Bronchial epithelial cell (primary cell): ENCODE results near the gene MRPL39. TPM values are rescaled to one million over a fixed set of nuclear protein-coding genes. Genes with fewer than 3 reads are reported as not detected.

Experiments
- DNase-seq: peaks from one replicate; pipeline ENCODE4 v3.0.0-alpha.2; 2010; ENCODE audit warnings: low read depth
- FAIRE-seq: peaks from 2 replicates; lab custom pipeline; 2011; peaks lifted over from hg19 to GRCh38; lab: Jason Lieb, UNC
- H3K27me3 ChIP-seq: 2 replicates; pipeline ENCODE4 v1.5.1; 2011; ENCODE audit warnings: low read length; ENCODE audit not compliant: control insufficient read depth, insufficient read depth
- H3K36me3 ChIP-seq: 2 replicates; pipeline ENCODE4 v1.5.1; 2011; ENCODE audit warnings: low read length; ENCODE audit not compliant: control insufficient read depth, insufficient read depth
- H3K4me3 ChIP-seq: 2 replicates; pipeline ENCODE4 v1.5.1; 2011; ENCODE audit warnings: mild to moderate bottlenecking, low read depth, low read length, control low read depth
- total RNA-seq: library from RNA; depleted of rRNA; stranded (reverse); fragments of >200 nt; gene quantifications from 2 replicates; pipeline ENCODE4 v1.2.1, GENCODE V29; 2014
- TF ChIP-seq, protein P1 (sequence below): IDR thresholded peaks from 2 replicates; pipeline ENCODE4 v1.5.1; 2011; ENCODE audit warnings: mild to moderate bottlenecking, moderate library complexity, low read length, control low read depth, inconsistent platforms; ENCODE audit not compliant: insufficient read depth, severe bottlenecking

The MRPL39 gene
- total RNA-seq, 1 donor from 2014 or later, result 26.6 TPM

- Histone ChIP-seq H3K27me3 (no peaks in the 10 kb centered on the region), H3K36me3 (no peaks in the 10 kb centered on the region), H3K4me3 (no peak overlapping the region)
- no peak for FAIRE-seq
- TF ChIP-seq, protein P1, sequence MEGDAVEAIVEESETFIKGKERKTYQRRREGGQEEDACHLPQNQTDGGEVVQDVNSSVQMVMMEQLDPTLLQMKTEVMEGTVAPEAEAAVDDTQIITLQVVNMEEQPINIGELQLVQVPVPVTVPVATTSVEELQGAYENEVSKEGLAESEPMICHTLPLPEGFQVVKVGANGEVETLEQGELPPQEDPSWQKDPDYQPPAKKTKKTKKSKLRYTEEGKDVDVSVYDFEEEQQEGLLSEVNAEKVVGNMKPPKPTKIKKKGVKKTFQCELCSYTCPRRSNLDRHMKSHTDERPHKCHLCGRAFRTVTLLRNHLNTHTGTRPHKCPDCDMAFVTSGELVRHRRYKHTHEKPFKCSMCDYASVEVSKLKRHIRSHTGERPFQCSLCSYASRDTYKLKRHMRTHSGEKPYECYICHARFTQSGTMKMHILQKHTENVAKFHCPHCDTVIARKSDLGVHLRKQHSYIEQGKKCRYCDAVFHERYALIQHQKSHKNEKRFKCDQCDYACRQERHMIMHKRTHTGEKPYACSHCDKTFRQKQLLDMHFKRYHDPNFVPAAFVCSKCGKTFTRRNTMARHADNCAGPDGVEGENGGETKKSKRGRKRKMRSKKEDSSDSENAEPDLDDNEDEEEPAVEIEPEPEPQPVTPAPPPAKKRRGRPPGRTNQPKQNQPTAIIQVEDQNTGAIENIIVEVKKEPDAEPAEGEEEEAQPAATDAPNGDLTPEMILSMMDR, result no peak
- no peak for DNase-seq
Observed at GRCh38 chr21:25625036-25625435, 17.8 kb upstream of the MRPL39 start.

GRCh38 chr21:25624511-25624910 is 17.2 kb upstream of the MRPL39 start:
- no peaks in the 10 kb centered on the region for H3K27me3 ChIP-seq
- DNase-seq, result no peak
- TF ChIP-seq, protein P1, result no peak
- no peak overlapping the region for H3K4me3 ChIP-seq
- H3K36me3 ChIP-seq, result no peaks in the 10 kb centered on the region
- no peak for FAIRE-seq

- Histone ChIP-seq H3K27me3 (no peaks in the 10 kb centered on the region), H3K4me3 (no peak overlapping the region), H3K36me3 (no peaks in the 10 kb centered on the region)
- DNase-seq (no peak), FAIRE-seq (no peak)
- TF ChIP-seq, protein P1, result no peak
Observed at GRCh38 chr21:25619198-25619597, 11.9 kb upstream of the MRPL39 start.

- H3K36me3 ChIP-seq, result no peaks in the 10 kb centered on the region
- TF ChIP-seq, protein P1, result no peak
- no peak for DNase-seq
- FAIRE-seq, result no peak
- no peaks in the 10 kb centered on the region for H3K27me3 ChIP-seq
- no peak overlapping the region for H3K4me3 ChIP-seq
Observed at GRCh38 chr21:25615880-25616279, 8.6 kb upstream of the MRPL39 start.

GRCh38 chr21:25614441-25614840 is 7.2 kb upstream of the MRPL39 start:
- Histone ChIP-seq H3K36me3 (no peaks in the 10 kb centered on the region), H3K4me3 (no peak overlapping the region), H3K27me3 (no peaks in the 10 kb centered on the region)
- FAIRE-seq (no peak), DNase-seq (no peak)
- TF ChIP-seq, protein P1, result no peak

- DNase-seq (peak; percentile 71), FAIRE-seq (no peak)
- Histone ChIP-seq H3K27me3 (no peaks in the 10 kb centered on the region), H3K36me3 (peaks cover 6% of the 10 kb centered on the region), H3K4me3 (peak overlapping the region; percentile 84)
- TF ChIP-seq, protein P1, result peak; percentile 81
Observed at GRCh38 chr21:25608044-25608737, 910 bp upstream of the MRPL39 start.
